Hematopoietic multipotent progenitor cell treated with erythropoietin and hydrocortisone succinate and interleukin-3 and kit ligand, for 17 days (in vitro differentiated cells): ENCODE measurements around the gene GNRHR.
"Not testable (repeated sequence)": the region's sequence is repeated elsewhere in the genome, so short reads cannot be mapped to it uniquely, and the experiment has no call there.

Experiments
- DNase-seq: peaks from one replicate; pipeline ENCODE4 v3.0.0-alpha.2; 2015; ENCODE audit warnings: low spot score

GNRHR gene

GRCh38 chr4:67727124-67727850 is 26.9 kb downstream of the GNRHR start:
- DNase-seq = no peak

GRCh38 chr4:67725981-67726380 is 28.2 kb downstream of the GNRHR start:
- no peak for DNase-seq

DNA sequence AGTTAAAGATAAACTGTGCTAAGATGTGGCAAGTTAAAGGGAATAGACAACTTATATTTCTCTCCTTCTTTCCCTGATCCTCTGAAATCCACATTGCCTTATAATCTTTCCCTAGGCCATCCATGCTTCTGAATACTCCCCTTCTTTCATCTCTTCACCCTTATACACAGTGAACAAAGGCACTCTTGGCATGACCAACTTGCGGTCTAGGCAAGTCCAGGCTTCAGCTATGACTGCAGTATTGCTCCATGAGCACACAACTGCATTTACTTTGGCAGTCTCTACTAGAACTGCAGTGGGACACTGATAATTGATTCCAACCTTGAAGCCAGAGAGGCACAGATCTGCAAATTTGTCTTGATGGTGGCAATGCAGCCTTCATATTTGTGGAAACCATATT is 29.1 kb downstream of the GNRHR start:
- no peak for DNase-seq

- no peak for DNase-seq
Measured at GRCh38 chr4:67723949-67724348, 30.2 kb downstream of the GNRHR start.

DNA sequence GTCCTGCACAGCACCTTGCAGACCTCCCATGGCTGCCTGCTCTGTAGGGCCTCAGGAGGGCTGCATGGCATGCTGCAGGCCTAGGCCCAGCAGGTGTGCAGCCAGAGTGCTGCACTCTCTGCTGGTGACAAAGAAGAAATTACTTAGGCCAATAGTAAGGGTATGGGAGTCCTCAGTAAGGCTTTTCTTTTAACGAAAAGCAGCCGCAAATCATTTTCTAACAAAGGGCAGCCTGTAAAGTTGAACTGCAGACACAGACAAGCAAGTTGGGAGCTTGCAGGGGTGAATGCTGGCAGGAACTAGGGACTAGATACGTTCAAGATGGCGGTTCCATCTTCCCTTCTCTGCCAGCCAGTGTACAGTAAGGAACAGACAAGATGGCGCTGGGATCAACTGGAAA is 30.8 kb downstream of the GNRHR start:
- no peak for DNase-seq

DNA sequence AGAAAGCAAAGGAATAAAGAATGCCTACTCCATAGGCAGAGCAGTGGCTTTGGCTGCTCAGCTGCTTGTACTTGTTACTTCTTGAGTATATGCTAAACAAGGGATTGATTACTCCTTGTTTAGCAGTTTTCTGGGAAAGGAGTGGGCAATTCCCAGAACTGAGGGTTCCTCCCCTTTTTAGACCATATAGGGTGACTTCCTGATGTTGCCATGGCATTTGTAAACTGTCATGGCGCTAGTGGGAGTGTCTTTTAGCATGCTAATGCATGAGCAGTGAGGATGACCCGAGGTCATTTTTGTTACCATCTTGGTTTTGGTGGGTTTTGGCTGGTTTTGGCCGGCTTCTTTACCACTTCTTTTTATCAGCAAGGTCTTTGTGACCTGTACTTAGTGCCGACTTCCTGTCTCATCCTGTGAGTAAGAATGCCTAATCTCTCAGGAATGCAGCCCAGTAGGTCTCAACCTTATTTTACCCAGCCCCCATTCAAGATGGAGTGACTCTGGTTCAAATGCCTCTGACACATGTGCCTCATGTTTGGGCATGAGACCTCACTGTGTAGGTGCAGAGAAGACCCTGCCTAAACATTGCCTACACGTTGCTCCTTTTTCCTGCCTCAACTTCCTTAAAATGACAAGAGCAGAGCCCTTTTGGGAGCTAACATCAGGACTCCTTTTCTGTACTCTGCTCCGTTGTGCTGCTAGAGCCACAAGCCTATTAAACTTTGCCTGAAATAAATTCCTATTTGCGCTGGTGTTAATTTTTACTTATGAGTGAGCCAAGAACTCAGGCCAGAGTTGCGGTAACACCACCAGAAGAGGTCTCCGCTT is 32.2 kb downstream of the GNRHR start:
- no peak for DNase-seq

DNA sequence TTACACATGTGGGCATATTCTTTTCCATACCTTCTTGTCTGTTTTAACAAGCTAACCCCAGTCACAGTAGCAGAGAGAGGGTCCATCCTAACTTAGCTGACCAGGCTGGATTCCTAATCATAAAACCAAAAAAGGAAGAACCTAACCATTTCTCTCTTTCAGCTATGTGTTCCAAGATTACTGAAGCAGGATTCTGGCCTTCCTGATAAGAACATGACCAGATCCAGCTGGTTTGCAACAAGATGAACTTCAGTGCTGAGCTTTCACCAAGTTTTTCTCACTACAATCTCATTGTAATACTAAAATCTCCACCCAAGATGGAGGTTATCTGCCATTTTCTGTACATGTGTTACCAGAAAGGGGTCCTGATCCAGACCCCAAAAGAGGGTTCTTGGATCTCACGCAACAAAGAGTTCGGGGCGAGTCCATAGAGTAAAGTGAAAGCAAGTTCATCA is 32.8 kb downstream of the GNRHR start:
- no peak for DNase-seq

DNA sequence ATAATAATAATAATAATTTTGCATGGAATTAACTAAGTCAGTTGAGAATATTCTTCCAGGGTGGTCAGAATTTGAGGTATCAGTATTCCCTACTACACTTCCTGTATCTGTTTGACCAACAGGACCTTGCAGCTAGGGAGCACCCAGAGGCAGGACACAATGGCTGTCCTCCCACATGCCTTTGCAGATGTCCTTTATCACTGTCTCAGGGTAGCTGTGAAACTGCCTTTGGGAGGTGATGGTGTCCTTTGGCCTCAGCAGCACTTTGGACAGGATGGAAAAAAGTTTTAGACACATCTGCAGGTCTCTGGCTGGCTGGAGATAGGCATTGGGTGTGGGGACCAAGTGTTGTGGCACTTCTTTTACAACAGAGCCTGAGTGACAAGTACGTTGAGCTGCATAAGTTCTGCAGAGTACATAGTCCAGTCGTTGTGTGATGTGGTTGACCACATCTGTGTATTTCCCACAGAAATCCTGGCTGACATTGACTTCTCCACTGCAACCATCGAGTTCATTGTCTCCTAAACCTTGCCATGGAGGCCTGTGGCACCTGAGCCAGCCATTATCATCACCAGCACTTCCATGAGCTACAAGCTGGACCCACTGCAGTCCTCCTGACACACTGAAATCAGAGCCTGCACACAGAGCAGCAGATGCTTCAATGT is 34.1 kb downstream of the GNRHR start:
- DNase-seq = no peak

DNA sequence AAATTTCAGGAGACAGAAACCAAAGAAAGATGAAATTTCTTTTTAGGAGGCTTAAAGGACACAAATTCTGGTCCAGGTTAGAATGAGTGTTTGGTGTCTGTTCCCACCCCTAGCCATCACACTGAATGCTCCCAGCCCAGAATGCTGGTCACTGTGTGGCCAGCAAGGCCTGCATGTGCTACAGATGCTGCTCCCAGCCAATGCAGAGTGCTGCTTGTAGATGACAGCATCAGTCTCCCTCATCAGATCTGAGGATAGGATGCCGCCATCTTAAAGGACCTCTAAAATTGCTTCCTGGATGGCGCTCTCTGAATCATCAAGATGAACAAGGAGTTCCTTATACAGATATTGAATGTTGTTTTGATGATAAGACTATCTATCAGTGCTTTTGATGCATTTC is 35.3 kb downstream of the GNRHR start:
- DNase-seq = no peak

GRCh38 chr4:67717586-67717985 is 36.6 kb downstream of the GNRHR start:
- DNase-seq = no peak

GRCh38 chr4:67714955-67715354 is 39.2 kb downstream of the GNRHR start:
- DNase-seq = no peak

DNA sequence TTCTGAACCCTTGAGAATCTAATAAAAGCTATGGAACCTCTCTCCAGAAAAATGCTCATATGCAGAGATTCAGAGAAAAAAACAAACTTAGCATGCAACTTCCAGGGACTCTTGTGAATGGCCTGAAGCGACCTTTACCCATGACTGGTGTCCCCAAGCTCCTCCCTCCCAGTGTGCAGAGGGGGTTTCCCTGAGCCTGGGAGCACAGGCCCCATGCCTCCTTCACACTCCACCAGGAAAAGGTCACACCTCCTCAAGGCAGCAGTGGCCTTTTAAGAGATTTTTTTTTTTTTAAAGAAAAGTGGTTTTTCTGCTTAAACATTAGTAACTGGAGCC is 40.0 kb downstream of the GNRHR start:
- DNase-seq = no peak

DNA sequence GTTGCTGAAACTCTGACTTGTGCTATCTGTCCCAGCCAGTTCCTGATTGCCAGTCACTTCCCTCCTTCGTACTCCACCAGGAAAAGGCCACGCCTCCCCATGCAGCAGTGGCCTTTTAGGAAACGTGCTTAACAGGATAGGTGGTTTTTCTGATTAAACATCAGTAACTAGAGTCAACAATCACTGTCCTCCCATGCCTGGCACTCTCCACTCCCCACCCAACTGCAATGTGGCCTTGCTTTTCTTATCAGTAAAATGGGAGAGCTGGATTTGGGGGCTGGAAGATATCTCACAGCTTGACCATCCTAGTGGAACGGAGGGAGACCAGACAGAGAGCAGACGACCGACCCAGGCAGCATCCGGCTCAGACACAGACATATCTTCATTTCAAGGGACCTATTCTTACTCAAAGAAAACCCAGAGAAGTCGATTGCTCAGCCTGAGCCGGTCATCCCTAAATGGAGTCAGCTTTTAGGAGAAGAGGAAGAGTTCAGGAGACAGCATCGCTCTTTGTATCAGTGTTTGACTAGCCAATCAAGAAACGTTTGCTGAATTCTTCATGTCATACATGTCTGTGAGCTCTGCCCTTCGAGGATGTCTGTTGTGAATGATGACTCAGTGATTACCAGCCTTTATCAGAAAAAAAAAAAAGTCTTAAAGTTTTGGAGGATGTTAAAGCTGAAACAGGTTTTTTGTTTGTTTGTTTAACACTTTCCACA is 40.5 kb downstream of the GNRHR start:
- no peak for DNase-seq

GRCh38 chr4:67712650-67713528 is 41.3 kb downstream of the GNRHR start:
- no peak for DNase-seq

GRCh38 chr4:67712000-67712625 is 42.1 kb downstream of the GNRHR start:
- DNase-seq = no peak

DNA sequence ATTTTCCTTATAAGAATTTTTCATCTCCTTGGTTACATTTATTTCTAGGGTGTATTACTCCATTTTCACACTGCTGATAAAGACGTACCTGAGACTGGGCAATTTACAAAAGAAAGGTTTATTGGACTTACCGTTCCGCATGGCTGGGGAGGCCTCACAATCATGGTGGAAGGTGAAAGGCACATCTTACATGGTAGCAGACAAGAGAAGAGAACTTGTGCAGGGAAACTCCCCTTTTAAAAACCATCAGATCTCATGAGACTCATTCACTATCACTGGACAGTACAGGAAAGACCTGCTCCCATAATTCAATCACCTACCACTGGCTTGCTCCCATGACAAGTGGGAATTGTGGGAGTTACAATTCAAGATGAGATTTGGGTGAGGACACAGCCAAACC is 47.5 kb downstream of the GNRHR start:
- not testable (repeated sequence) for DNase-seq

- DNase-seq = no peak
Measured at GRCh38 chr4:67704843-67705242, 49.3 kb downstream of the GNRHR start.

DNA sequence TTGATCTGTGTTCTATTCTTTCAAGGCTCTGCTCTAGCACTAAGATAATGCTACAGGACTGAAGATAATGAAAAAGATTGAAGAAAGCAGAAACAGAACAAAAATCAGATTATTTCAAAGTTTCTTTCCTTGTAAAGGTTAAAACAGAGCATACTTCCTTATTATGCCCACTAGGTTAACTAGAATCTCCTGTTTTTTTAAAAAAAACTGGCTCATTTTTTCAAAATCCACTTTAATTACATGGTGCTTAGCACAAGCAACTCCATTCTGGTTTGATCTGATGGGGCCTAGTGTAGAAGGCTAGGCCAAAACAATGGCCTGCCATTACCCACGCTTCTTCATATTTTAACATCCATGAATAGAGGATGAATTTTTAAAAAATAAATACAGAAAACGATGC is 52.0 kb downstream of the GNRHR start:
- DNase-seq = no peak

DNA sequence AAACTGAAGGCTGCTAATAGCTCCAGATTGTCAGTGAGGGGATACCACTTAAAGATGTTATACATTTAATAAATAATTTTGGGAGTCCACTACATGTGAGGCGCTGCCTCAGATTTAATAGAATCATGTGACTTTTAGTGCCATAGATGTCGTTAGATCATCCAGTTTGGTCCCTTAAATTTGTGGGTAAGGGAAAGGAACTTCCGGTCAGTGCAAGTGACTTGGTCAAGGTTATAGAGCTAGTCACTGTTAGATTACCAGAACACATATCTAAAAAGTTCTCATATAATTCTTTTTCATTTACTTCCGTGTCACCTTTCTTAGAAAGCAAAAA is 52.7 kb downstream of the GNRHR start:
- DNase-seq = no peak

- DNase-seq = peak; percentile 93
Measured at GRCh38 chr4:67700738-67701516, 53.3 kb downstream of the GNRHR start, which contains the start of gene UBA6. Gene UBA6, minus strand, starts transcription at chr4:67701155. Its CDS starts 36 bp downstream, at chr4:67701119.
